HCT116 (cell line): ENCODE results near the gene TMCO1.

Experiments used
- EZH2 ChIP-seq: fragments of 200-600 bp; sonication (generic); IDR thresholded peaks from 2 replicates; pipeline ENCODE4 v1.6.1; 2017; ENCODE audit warnings: antibody characterized with exemption, mixed run types
- POLR2A ChIP-seq: IDR thresholded peaks from 2 replicates; pipeline ENCODE4 v1.7.0; 2011; ENCODE audit warnings: borderline replicate concordance; ENCODE audit not compliant: insufficient read depth, insufficient read length; ENCODE audit errors: extremely low read depth
- POLR2AphosphoS5 ChIP-seq: IDR thresholded peaks from 2 replicates; pipeline ENCODE4 v1.6.1; 2011; ENCODE audit warnings: mild to moderate bottlenecking, low read depth, low read length, moderate library complexity
- RAD21 ChIP-seq: IDR thresholded peaks from 2 replicates; pipeline ENCODE4 v1.6.1; 2012; ENCODE audit warnings: low read depth, mild to moderate bottlenecking
- SP1 ChIP-seq: IDR thresholded peaks from 2 replicates; pipeline ENCODE4 v1.6.1; 2012; ENCODE audit warnings: low read depth
- TF ChIP-seq, protein P1 (sequence below): IDR thresholded peaks from 2 replicates; pipeline ENCODE4 v1.6.1; 2012
- TF ChIP-seq, protein P2 (sequence below), 3 experiments: fragments of 200-600 bp in 1 of 3; sonication (generic) in 1 of 3; IDR thresholded peaks in 2 of 3; conservative IDR thresholded peaks in 1 of 3; 2 replicates each; pipeline ENCODE4 v1.5.1; 2012 to 2017; ENCODE audit warnings: low read depth in 2 of 3, low read length in 2 of 3, antibody characterized with exemption in 1 of 3, borderline replicate concordance in 1 of 3, control low read depth in 1 of 3, mild to moderate bottlenecking in 1 of 3, mixed read lengths in 1 of 3, mixed run types in 1 of 3, moderate library complexity in 1 of 3; ENCODE audit not compliant: insufficient read depth in 1 of 3

DNA sequence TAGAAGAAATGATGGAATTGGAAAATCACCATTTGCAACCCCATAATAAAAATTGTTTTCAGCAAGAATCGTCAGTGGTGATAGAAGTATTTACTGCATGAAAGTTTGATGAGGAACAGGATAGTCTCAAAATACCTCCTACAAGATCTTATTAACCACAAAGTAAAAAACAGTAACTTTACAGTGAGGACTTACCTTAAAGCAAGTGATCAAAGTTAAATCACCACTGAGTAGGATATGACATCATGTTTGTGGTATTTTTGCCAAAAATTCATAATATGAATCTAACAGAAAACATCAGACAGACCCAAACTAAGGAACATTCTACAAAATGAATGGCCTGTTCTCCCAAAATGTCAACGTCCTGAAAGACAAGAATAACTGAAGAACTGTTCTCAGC lies 90.2 kb downstream of the TMCO1 start:
- TF ChIP-seq, protein P1, sequence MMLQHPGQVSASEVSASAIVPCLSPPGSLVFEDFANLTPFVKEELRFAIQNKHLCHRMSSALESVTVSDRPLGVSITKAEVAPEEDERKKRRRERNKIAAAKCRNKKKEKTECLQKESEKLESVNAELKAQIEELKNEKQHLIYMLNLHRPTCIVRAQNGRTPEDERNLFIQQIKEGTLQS = no peak
- TF ChIP-seq POLR2A (no peak), RAD21 (no peak), SP1 (no peak), EZH2 (no peak), POLR2AphosphoS5 (no peak)
- TF ChIP-seq, protein P2, sequence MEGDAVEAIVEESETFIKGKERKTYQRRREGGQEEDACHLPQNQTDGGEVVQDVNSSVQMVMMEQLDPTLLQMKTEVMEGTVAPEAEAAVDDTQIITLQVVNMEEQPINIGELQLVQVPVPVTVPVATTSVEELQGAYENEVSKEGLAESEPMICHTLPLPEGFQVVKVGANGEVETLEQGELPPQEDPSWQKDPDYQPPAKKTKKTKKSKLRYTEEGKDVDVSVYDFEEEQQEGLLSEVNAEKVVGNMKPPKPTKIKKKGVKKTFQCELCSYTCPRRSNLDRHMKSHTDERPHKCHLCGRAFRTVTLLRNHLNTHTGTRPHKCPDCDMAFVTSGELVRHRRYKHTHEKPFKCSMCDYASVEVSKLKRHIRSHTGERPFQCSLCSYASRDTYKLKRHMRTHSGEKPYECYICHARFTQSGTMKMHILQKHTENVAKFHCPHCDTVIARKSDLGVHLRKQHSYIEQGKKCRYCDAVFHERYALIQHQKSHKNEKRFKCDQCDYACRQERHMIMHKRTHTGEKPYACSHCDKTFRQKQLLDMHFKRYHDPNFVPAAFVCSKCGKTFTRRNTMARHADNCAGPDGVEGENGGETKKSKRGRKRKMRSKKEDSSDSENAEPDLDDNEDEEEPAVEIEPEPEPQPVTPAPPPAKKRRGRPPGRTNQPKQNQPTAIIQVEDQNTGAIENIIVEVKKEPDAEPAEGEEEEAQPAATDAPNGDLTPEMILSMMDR (IDR thresholded peaks at IDR 0.05 in 2 of 3, conservative IDR thresholded peaks at IDR 0.05 in 1 of 3; ENCODE audit: borderline replicate concordance in 1 of 3, insufficient read depth in 1 of 3, low read depth in 2 of 3, low read length in 2 of 3) = no peak
